CD14-positive monocyte (primary cell): ENCODE data around the gene AURKB. TPM values are rescaled to one million over a fixed set of nuclear protein-coding genes. Genes with fewer than 3 reads are reported as not detected.

Experiments
- DNase-seq, 3 donors: peaks; one replicate each; pipeline ENCODE4 v3.0.0-alpha.2; 2011 to 2022
- H2AFZ ChIP-seq: 2 replicates; pipeline ENCODE4 v1.6.0; 2012; ENCODE audit warnings: mild to moderate bottlenecking, low read depth, low read length, inconsistent platforms; ENCODE audit not compliant: insufficient read depth, poor library complexity, severe bottlenecking
- H3K27ac ChIP-seq, 2 donors: 1 replicate in 1 of 2; 2 replicates in 1 of 2; pipeline ENCODE4 v1.5.1; 2012 to 2013; ENCODE audit warnings: low read length in 2 of 2, control low read depth in 1 of 2, inconsistent platforms in 1 of 2, low read depth in 1 of 2, mild to moderate bottlenecking in 1 of 2
- H3K27me3 ChIP-seq, 2 donors: one replicate each; pipeline versions ENCODE4 v1.6.0 to v1.6.1; 2011 to 2013; ENCODE audit warnings: low read length in 2 of 2; ENCODE audit not compliant: control insufficient read depth in 2 of 2, insufficient read depth in 2 of 2
- H3K36me3 ChIP-seq, 2 donors: replicated peaks in 1 of 2; 1 replicate in 1 of 2; 2 replicates in 1 of 2; pipeline versions ENCODE4 v1.5.1 to v1.6.1; 2012 to 2013; ENCODE audit warnings: low read length in 2 of 2, control low read depth in 1 of 2, inconsistent platforms in 1 of 2, mild to moderate bottlenecking in 1 of 2; ENCODE audit not compliant: insufficient read depth in 2 of 2, control insufficient read depth in 1 of 2
- H3K4me1 ChIP-seq, 2 donors: 1 replicate in 1 of 2; 2 replicates in 1 of 2; pipeline versions ENCODE4 v1.5.1 to v1.6.1; 2012 to 2013; ENCODE audit warnings: low read length in 2 of 2, control low read depth in 1 of 2, inconsistent platforms in 1 of 2, mild to moderate bottlenecking in 1 of 2, moderate library complexity in 1 of 2; ENCODE audit not compliant: insufficient read depth in 2 of 2, control insufficient read depth in 1 of 2
- H3K4me2 ChIP-seq: replicated peaks from 2 replicates; pipeline ENCODE3; 2012; ENCODE audit warnings: low read length, moderate library complexity, mild to moderate bottlenecking; ENCODE audit not compliant: poor library complexity, severe bottlenecking; ENCODE audit errors: extremely low read depth
- H3K4me3 ChIP-seq, 3 experiments: fragments of 200-600 bp in 1 of 3; sonication (generic) in 1 of 3; replicated peaks in 1 of 3; 1 replicate in 2 of 3; 2 replicates in 1 of 3; pipeline ENCODE4 v1.5.1; 2011 to 2013; ENCODE audit warnings: low read length in 3 of 3, mild to moderate bottlenecking in 3 of 3, control low read depth in 2 of 3, low read depth in 2 of 3, inconsistent platforms in 1 of 3, moderate library complexity in 1 of 3
- H3K79me2 ChIP-seq: 2 replicates; pipeline ENCODE4 v1.6.0; 2012; ENCODE audit warnings: mild to moderate bottlenecking, control low read depth, inconsistent platforms, low read length, moderate library complexity; ENCODE audit not compliant: insufficient read depth
- H3K9ac ChIP-seq: 2 replicates; pipeline ENCODE4 v1.6.0; 2017; ENCODE audit warnings: low read length, mild to moderate bottlenecking; ENCODE audit not compliant: insufficient read depth, poor library complexity, severe bottlenecking
- H3K9me3 ChIP-seq, 2 donors: replicated peaks in 1 of 2; 1 replicate in 1 of 2; 2 replicates in 1 of 2; pipeline versions ENCODE4 v1.5.1 to v1.6.1; 2012 to 2013; ENCODE audit warnings: low read length in 2 of 2, control low read depth in 1 of 2; ENCODE audit not compliant: control insufficient read depth in 1 of 2, insufficient read depth in 1 of 2
- H4K20me1 ChIP-seq: 2 replicates; pipeline ENCODE4 v1.6.0; 2012; ENCODE audit warnings: mild to moderate bottlenecking, low read length, control low read depth, moderate library complexity; ENCODE audit not compliant: insufficient read depth
- H3K27ac Mint-ChIP-seq, 7 donors: one replicate each; pipeline ENCODE4 v1.8.0; 2020; ENCODE audit warnings: mild to moderate bottlenecking in 7 of 7, mixed read lengths in 7 of 7, moderate library complexity in 6 of 7, inconsistent platforms in 2 of 7
- H3K27me3 Mint-ChIP-seq, 3 donors: one replicate each; pipeline ENCODE4 v1.8.0; 2021 to 2022; ENCODE audit warnings: low read depth in 3 of 3, mild to moderate bottlenecking in 3 of 3, mixed read lengths in 3 of 3, moderate library complexity in 3 of 3, inconsistent platforms in 1 of 3
- H3K36me3 Mint-ChIP-seq, 2 donors: one replicate each; pipeline ENCODE4 v1.8.0; 2020; ENCODE audit warnings: mixed read lengths in 2 of 2, inconsistent platforms in 1 of 2, mild to moderate bottlenecking in 1 of 2
- H3K4me1 Mint-ChIP-seq: one replicate; pipeline ENCODE4 v1.8.0; 2020; ENCODE audit warnings: mild to moderate bottlenecking, mixed read lengths
- H3K4me3 Mint-ChIP-seq, 2 donors: one replicate each; pipeline ENCODE4 v1.8.0; 2020; ENCODE audit warnings: mild to moderate bottlenecking in 2 of 2, mixed read lengths in 2 of 2, moderate library complexity in 1 of 2
- H3K9me3 Mint-ChIP-seq, 7 donors: one replicate each; pipeline ENCODE4 v1.8.0; 2020 to 2022; ENCODE audit warnings: mixed read lengths in 7 of 7, mild to moderate bottlenecking in 6 of 7, moderate library complexity in 6 of 7, inconsistent platforms in 2 of 7
- WGBS: methylation state at CpG from one replicate; pipeline ENCODE4 v1.1.5; 2013; ENCODE audit warnings: missing lambda C conversion rate; ENCODE audit not compliant: insufficient coverage; 5-methylcytosine and 5-hydroxymethylcytosine counted together
- intact Hi-C, 2 donors: fragments of 100-400 bp; cut with micrococcal nuclease; formaldehyde crosslinking; loops; one replicate each; pipeline versions ENCODE4 v1.15.0 to v1.15.1; 2023
- polyA plus RNA-seq, 3 donors: library from polyadenylated mRNA; depleted of rRNA in 1 of 3; unstranded in 2 of 3; stranded (reverse) in 1 of 3; fragments of 300-500 nt in 2 of 3; fragments of >200 nt in 1 of 3; fragmentation: Illumina TruSeq in 2 of 3; gene quantifications; 1 replicate in 2 of 3; 2 replicates in 1 of 3; pipeline ENCODE4 v1.2.3, GENCODE V29; 2012 to 2021
- TF ChIP-seq, protein P1 (sequence below): fragments of 200-600 bp; IDR thresholded peaks from one replicate; pipeline ENCODE4 v1.8.0; 2022; ENCODE audit warnings: antibody characterized with exemption, mild to moderate bottlenecking

AURKB gene
- polyA plus RNA-seq, 3 donors = 0.38 to 4.2 (median 0.79) TPM

DNA sequence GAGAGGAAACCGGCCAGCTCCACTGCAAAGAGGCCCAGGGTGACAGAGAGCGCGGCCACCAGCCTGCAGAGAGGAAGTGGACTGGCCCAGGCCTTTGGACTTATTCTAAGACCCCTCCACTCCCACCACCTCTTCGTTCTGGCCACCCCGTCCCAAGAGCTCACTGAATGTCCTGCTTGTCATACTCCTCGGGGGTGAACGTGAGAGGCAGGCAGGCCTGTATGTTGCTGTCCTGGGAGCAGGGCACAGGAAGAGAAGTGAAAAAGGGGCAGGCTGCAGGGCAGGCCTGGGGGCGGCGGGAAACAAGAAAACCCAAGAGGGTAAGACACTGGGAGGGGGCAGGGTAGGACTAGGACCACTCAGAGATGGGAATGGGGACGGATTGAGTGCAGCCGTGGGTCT lies 34.6 kb downstream of the AURKB start:
- Histone ChIP-seq H3K27ac (peak overlapping the region; percentile 56), H3K4me2 (peak overlapping the region; percentile 92), H3K4me3 (peak overlapping the region; percentile 41 to 80 (median 78)), H3K9ac (peak overlapping the region; percentile 67), H3K79me2 (peaks cover 19% of the 10 kb centered on the region), H3K27me3 (no peaks in the 10 kb centered on the region), H3K4me1 (peaks cover 31 to 48% of the 10 kb centered on the region in 2 donors), H2AFZ (peak overlapping the region; percentile 96), H4K20me1 (no peaks in the 10 kb centered on the region), H3K36me3 (no peaks in the 10 kb centered on the region), H3K9me3 (no peaks in the 10 kb centered on the region)
- Mint-ChIP-seq H3K27me3 (peaks cover 0 to 3% (median 0%) of the 10 kb centered on the region in 3 donors), H3K27ac (peak overlapping the region; percentile 85 to 95 (median 92)), H3K4me1 (peaks cover 41% of the 10 kb centered on the region), H3K36me3 (no peaks in the 10 kb centered on the region), H3K4me3 (peak overlapping the region; percentile 91 to 96), H3K9me3 (no peaks in the 10 kb centered on the region)
- peak in 1 of 3 donors; percentile 27 for DNase-seq
- WGBS = 1% methylated on average over 9 of the region's 11 CpGs
- intact Hi-C loops = loop anchor here in 1 of 2 donors (1.0 kb wide), 1 partner anchor 10 kb away; no protein-coding TSS in a partner anchor
- TF ChIP-seq, protein P1, sequence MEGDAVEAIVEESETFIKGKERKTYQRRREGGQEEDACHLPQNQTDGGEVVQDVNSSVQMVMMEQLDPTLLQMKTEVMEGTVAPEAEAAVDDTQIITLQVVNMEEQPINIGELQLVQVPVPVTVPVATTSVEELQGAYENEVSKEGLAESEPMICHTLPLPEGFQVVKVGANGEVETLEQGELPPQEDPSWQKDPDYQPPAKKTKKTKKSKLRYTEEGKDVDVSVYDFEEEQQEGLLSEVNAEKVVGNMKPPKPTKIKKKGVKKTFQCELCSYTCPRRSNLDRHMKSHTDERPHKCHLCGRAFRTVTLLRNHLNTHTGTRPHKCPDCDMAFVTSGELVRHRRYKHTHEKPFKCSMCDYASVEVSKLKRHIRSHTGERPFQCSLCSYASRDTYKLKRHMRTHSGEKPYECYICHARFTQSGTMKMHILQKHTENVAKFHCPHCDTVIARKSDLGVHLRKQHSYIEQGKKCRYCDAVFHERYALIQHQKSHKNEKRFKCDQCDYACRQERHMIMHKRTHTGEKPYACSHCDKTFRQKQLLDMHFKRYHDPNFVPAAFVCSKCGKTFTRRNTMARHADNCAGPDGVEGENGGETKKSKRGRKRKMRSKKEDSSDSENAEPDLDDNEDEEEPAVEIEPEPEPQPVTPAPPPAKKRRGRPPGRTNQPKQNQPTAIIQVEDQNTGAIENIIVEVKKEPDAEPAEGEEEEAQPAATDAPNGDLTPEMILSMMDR = no peak

DNA sequence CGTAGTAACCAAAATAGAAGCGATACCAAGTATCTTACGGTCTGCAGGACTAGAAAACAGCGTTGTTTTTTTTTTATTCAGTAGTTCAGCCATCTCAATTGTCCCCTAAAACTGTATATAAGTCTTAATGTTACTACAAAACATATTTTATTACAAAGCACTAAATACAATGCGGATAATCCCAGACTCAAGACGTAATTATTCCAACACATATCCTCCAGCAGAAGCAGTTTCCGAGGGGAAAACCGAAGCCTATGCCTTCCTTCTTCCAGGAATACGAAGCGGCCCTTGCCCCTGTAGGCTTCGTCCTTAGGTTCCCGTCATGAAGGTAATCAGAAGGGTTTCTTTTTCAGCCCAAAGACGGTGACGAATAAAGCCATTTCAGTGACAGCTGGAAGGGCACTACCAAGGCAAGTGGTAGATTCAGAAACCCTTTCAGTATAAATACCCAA lies 36.5 kb downstream of the AURKB start:
- TF ChIP-seq, protein P1 = no peak
- Mint-ChIP-seq H3K4me3 (peak overlapping the region; percentile 41 to 86), H3K9me3 (no peaks in the 10 kb centered on the region), H3K27ac (peak overlapping the region; percentile 98 to 100 (median 99)), H3K4me1 (peaks cover 41% of the 10 kb centered on the region), H3K27me3 (no peaks in the 10 kb centered on the region), H3K36me3 (no peaks in the 10 kb centered on the region)
- peak overlapping the region; percentile 75 for H3K4me2 ChIP-seq
- no peak for DNase-seq
- no peaks in the 10 kb centered on the region for H3K27me3 ChIP-seq
- peak overlapping the region; percentile 58 for H2AFZ ChIP-seq
- H4K20me1 ChIP-seq = no peaks in the 10 kb centered on the region
- peak overlapping the region; percentile 81 for H3K9ac ChIP-seq
- 0% methylated on average over 9 of the region's 14 CpGs for WGBS
- H3K79me2 ChIP-seq = peaks cover 19% of the 10 kb centered on the region
- H3K27ac ChIP-seq = peak overlapping the region; percentile 65 to 98
- H3K36me3 ChIP-seq = no peaks in the 10 kb centered on the region
- H3K4me3 ChIP-seq = peak overlapping the region; percentile 18 to 70 (median 39)
- intact Hi-C loops = loop anchor here in 1 of 2 donors (5.0 kb wide), 1 partner anchor 37 kb away; no protein-coding TSS in a partner anchor
- peaks cover 31 to 48% of the 10 kb centered on the region in 2 donors for H3K4me1 ChIP-seq
- no peaks in the 10 kb centered on the region for H3K9me3 ChIP-seq
